A549 treated with AZD9567 at 1 μM for 4 hours (cell line): Measurements from ENCODE around the gene FGF4. TPM values are rescaled to one million over a fixed set of nuclear protein-coding genes. Genes with fewer than 3 reads are reported as not detected.

Experiments used
- total RNA-seq: library from RNA; stranded (reverse); fragments of 200-300 nt; extraction: Qiagen RNA extraction; gene quantifications from 5 replicates; pipeline ENCODE4 v1.2.3, GENCODE V29; 2022; ENCODE audit not compliant: insufficient read depth

The FGF4 gene
- total RNA-seq: 0.02 TPM in 3 of 5 replicates, not detected in the others

GRCh38 chr11:69775163-69775755, at the start of gene FGF4:
FGF4 (minus strand) TSS chr11:69775341; CDS start chr11:69775084, 257 bp downstream.

GRCh38 chr11:69818603-69819441, 43.7 kb upstream of the FGF4 start, which contains the start of gene FGF3:
FGF3 (minus strand) TSS chr11:69819416; CDS start chr11:69818933, 483 bp downstream.

Other genes starting within 250 kb of the FGF4 start
- gene CCND1, start 134.2 kb downstream of the FGF4 start, total RNA-seq: 211 to 246 TPM (median 227 TPM) in 5 replicates
- 33.3 to 39.0 TPM (median 34.9 TPM) in 5 replicates for gene LTO1, start 100.0 kb downstream of the FGF4 start, total RNA-seq
- 0.03 to 0.07 TPM (median 0.04 TPM) in 4 of 5 replicates, not detected in the other for gene FGF19, start 71.3 kb downstream of the FGF4 start, total RNA-seq
- not detected in 5 replicates for gene FGF3, start 44.1 kb upstream of the FGF4 start, total RNA-seq